HG03064 (cell line): ENCODE measurements around the gene SIDT2.

Experiments used
- ATAC-seq: cut with Tn5 transposase; IDR thresholded peaks from one replicate; pipeline ENCODE4 v1.9.1; 2021; ENCODE audit warnings: low read depth; ENCODE audit not compliant: unreplicated experiment

SIDT2 gene

GRCh38 chr11:117239295-117239694 lies 60.8 kb downstream of the SIDT2 start:
- no peak for ATAC-seq
